Esophagus muscularis mucosa (tissue), 4 donors: ENCODE measurements around the gene SH3RF3. TPM values are rescaled to one million over a fixed set of nuclear protein-coding genes. Genes with fewer than 3 reads are reported as not detected.

Source experiments
- DNase-seq: peaks from one replicate; pipeline ENCODE4 v3.0.0-alpha.2; 2017; ENCODE audit errors: extremely low spot score
- H3K27ac ChIP-seq, 4 donors: fragments of 200-600 bp; sonication (generic); replicated peaks in 1 of 4; 1 replicate in 3 of 4; 2 replicates in 1 of 4; pipeline ENCODE4 v1.5.1; 2016 to 2019; ENCODE audit warnings: mild to moderate bottlenecking in 1 of 4
- H3K27me3 ChIP-seq, 4 donors: fragments of 200-600 bp; sonication (generic); one replicate each; pipeline versions ENCODE4 v1.5.1 to v1.6.0; 2016 to 2019
- H3K36me3 ChIP-seq, 4 donors: fragments of 200-600 bp; sonication (generic); one replicate each; pipeline ENCODE4 v1.5.1; 2016 to 2019
- H3K4me1 ChIP-seq, 4 donors: fragments of 200-600 bp; sonication (generic); one replicate each; pipeline ENCODE4 v1.5.1; 2016 to 2019
- H3K4me3 ChIP-seq, 4 donors: fragments of 200-600 bp; sonication (generic); 1 replicate in 2 of 4; 2 replicates in 2 of 4; pipeline ENCODE4 v1.5.1; 2016 to 2019; ENCODE audit warnings: mild to moderate bottlenecking in 4 of 4, moderate library complexity in 1 of 4
- H3K9me3 ChIP-seq, 4 donors: fragments of 200-600 bp; sonication (generic); 1 replicate in 3 of 4; 2 replicates in 1 of 4; pipeline ENCODE4 v1.5.1; 2016 to 2019
- EP300 ChIP-seq: sonication (generic); formaldehyde crosslinking; IDR thresholded peaks from one replicate; pipeline ENCODE4 v1.6.1; 2017; ENCODE audit warnings: antibody characterized with exemption
- POLR2A ChIP-seq: fragments of 450-650 bp; IDR thresholded peaks from one replicate; pipeline ENCODE4 v1.6.1; 2017; ENCODE audit warnings: antibody characterized with exemption, moderate library complexity, mild to moderate bottlenecking, low read depth
- POLR2AphosphoS5 ChIP-seq, 2 donors: sonication (generic); formaldehyde crosslinking; IDR thresholded peaks; one replicate each; pipeline ENCODE4 v1.6.1; 2017; ENCODE audit warnings: antibody characterized with exemption in 2 of 2
- WGBS: methylation state at CpG from one replicate; pipeline ENCODE4 v1.1.5; 2018; 5-methylcytosine and 5-hydroxymethylcytosine counted together
- intact Hi-C: fragments of 100-400 bp; cut with DNase I; formaldehyde crosslinking; loops from one replicate; pipeline ENCODE4 v1.15.1; 2023
- total RNA-seq, 4 donors: library from RNA; depleted of rRNA; stranded (reverse); fragments of >200 nt; gene quantifications; one replicate each; pipeline versions ENCODE4 v1.1.0 to v1.2.1, GENCODE V29; 2016
- TF ChIP-seq, protein P1 (sequence below), 3 experiments: fragments of 200-600 bp in 2 of 3; fragments of 450-650 bp in 1 of 3; sonication (generic) in 2 of 3; IDR thresholded peaks; one replicate each; pipeline ENCODE4 v1.5.1; 2017 to 2019; ENCODE audit warnings: antibody characterized with exemption in 3 of 3, mild to moderate bottlenecking in 2 of 3, moderate library complexity in 1 of 3

The SH3RF3 gene
- total RNA-seq, 4 donors from 2014 or later: 6.3 to 17.5 (median 11.3) TPM

DNA sequence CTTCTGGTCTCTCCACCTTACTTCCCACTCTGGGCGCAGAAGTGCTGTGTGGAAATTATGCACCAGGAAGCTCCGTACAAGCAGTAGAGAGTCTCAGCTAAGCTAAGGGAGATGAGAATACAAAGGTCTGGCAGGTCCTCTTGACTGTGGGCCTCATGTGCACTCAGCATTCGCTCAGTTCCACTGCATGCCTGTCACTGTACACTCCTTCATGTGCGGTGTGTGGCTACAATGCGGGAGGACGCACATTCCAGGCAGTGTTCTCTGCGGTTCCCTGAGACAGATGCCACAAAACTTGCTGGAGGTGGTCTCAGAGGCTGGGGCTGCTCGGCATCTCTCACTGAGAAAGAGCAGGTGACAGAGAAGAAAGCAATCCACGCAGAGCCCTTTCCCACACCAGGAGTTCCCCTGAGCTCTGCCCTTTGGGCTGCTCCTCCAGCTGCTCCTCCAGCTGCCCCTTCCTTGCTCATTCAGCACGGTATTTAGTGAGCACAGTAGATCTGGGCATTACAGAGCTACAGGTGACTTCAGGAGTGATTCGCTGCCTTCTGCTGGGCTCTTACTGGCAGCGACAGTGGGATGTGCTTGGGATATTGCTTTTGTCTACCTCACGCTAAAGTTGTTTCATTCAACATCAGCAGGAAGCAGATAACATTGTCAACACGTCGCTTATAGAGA is 176.6 kb downstream of the SH3RF3 start:
- DNase-seq: no peak
- TF ChIP-seq EP300 (no peak), POLR2AphosphoS5 (IDR thresholded peaks at IDR 0.05) (no peak)
- TF ChIP-seq, protein P1, sequence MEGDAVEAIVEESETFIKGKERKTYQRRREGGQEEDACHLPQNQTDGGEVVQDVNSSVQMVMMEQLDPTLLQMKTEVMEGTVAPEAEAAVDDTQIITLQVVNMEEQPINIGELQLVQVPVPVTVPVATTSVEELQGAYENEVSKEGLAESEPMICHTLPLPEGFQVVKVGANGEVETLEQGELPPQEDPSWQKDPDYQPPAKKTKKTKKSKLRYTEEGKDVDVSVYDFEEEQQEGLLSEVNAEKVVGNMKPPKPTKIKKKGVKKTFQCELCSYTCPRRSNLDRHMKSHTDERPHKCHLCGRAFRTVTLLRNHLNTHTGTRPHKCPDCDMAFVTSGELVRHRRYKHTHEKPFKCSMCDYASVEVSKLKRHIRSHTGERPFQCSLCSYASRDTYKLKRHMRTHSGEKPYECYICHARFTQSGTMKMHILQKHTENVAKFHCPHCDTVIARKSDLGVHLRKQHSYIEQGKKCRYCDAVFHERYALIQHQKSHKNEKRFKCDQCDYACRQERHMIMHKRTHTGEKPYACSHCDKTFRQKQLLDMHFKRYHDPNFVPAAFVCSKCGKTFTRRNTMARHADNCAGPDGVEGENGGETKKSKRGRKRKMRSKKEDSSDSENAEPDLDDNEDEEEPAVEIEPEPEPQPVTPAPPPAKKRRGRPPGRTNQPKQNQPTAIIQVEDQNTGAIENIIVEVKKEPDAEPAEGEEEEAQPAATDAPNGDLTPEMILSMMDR (IDR thresholded peaks at IDR 0.05): no peak
- Histone ChIP-seq H3K4me3 (no peak overlapping the region), H3K9me3 (no peaks in the 10 kb centered on the region), H3K36me3 (no peaks in the 10 kb centered on the region), H3K27me3 (no peaks in the 10 kb centered on the region), H3K4me1 (peaks cover 0 to 4% (median 0%) of the 10 kb centered on the region in 4 donors), H3K27ac (no peak overlapping the region)
- WGBS: 87% methylated on average over 11 of the region's 15 CpGs
- intact Hi-C loops: no loop called here

DNA sequence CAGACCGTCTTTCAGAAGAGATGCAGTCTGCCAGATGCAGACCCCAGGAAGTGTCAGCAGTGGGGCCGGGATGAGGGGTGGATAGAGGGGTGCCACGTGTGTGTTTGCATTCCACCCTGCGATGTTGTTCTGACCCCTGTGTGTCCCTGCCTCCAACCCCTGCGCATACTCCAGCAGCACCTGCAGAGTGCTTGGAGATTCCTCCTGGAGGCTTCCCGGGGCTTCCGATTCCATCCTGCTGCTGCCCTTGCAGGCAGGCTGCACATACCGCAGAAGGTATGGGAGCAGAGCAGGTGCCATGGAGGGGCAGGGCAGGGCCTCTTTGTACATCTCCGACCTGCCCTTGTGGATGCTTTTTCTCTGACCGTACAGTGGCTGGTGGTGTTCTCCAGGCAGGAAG is 177.2 kb downstream of the SH3RF3 start:
- Histone ChIP-seq H3K27ac (no peak overlapping the region), H3K4me3 (no peak overlapping the region), H3K9me3 (no peaks in the 10 kb centered on the region), H3K36me3 (no peaks in the 10 kb centered on the region), H3K4me1 (no peaks in the 10 kb centered on the region), H3K27me3 (no peaks in the 10 kb centered on the region)
- TF ChIP-seq EP300 (no peak), POLR2AphosphoS5 (IDR thresholded peaks at IDR 0.05) (no peak), POLR2A (no peak)
- TF ChIP-seq, protein P1 (IDR thresholded peaks at IDR 0.05): no peak
- no peak for DNase-seq
- intact Hi-C loops: no loop called here
- WGBS: 73% methylated on average over 5 of the region's 10 CpGs

DNA sequence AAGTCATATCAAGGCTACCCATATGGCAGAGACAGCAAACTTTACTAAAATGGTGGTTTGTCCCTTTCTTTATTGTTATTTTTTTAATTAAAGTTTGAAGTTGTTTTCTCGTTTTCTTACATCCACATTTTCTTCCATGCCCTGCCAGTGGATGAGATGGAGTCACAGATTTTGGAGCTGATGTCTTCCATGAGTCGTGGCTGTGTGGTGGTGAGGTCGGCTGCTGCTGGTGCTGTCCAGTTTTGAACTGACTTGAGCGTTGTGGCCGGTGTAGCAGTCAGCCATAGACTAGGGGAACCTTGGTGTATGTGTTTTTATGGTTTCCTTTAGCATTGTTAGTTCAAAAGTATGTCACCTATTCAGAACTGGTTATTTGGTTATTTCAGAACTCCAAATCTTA is 182.8 kb downstream of the SH3RF3 start:
- no peak overlapping the region for H3K27ac ChIP-seq
- 89% methylated on average over 5 of the region's 5 CpGs for WGBS
- no peak for DNase-seq
- TF ChIP-seq POLR2AphosphoS5 (IDR thresholded peaks at IDR 0.05) (no peak), EP300 (no peak), POLR2A (no peak)
- TF ChIP-seq, protein P1 (IDR thresholded peaks at IDR 0.05): no peak
- intact Hi-C loops: no loop called here
- no peaks in the 10 kb centered on the region for H3K27me3 ChIP-seq
- no peak overlapping the region for H3K4me3 ChIP-seq
- H3K9me3 ChIP-seq: no peaks in the 10 kb centered on the region
- H3K4me1 ChIP-seq: no peaks in the 10 kb centered on the region
- no peaks in the 10 kb centered on the region for H3K36me3 ChIP-seq

DNA sequence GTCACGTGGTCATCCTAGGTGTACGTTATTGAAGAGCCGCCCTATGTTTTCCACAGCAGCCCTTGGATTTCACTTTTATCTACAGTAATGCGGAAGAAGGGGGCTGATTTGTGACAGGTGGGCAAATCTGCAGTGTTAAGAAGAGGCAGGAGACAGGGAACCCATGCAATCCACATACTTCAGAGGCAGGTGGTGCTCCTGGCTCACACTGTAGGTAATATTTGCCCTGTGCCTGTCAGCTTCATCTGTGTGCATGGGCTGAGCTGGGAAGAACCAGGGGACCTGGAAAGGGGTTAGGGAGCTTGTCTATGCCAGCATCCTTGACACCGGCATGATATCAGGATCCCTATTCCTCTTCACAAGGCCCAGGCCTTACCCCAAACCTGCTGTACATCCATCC is 183.9 kb downstream of the SH3RF3 start:
- Histone ChIP-seq H3K36me3 (no peaks in the 10 kb centered on the region), H3K27me3 (no peaks in the 10 kb centered on the region), H3K9me3 (no peaks in the 10 kb centered on the region), H3K4me3 (no peak overlapping the region), H3K4me1 (peaks cover 8 to 10% (median 9%) of the 10 kb centered on the region in 4 donors), H3K27ac (no peak overlapping the region)
- no peak for DNase-seq
- intact Hi-C loops: no loop called here
- TF ChIP-seq POLR2A (no peak), POLR2AphosphoS5 (IDR thresholded peaks at IDR 0.05) (no peak), EP300 (no peak)
- TF ChIP-seq, protein P1 (IDR thresholded peaks at IDR 0.05): no peak
- WGBS: 98% methylated on average over 5 of the region's 5 CpGs

DNA sequence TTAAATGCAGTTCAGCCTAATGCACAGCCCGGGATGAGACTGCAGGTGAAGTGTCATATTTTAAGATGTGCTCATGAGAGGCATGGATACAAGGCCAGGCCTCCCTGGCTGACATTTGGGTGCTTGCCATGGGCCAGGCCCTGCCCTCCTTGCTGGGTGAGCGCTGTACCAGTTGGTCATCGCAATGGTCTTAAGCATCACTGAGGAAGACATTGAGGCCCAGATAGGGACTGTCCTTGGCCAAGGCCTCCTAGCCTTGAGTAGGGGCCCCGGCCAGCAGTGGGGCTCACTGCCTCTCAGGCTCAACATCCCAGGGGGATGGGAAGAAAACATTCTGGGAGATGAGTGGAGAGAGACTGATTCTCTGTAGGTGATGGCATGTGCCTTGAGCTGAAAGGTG is 184.3 kb downstream of the SH3RF3 start:
- Histone ChIP-seq H3K36me3 (no peaks in the 10 kb centered on the region), H3K27ac (no peak overlapping the region), H3K27me3 (no peaks in the 10 kb centered on the region), H3K4me1 (peaks cover 12 to 14% (median 13%) of the 10 kb centered on the region in 4 donors), H3K4me3 (no peak overlapping the region), H3K9me3 (no peaks in the 10 kb centered on the region)
- intact Hi-C loops: no loop called here
- TF ChIP-seq POLR2A (no peak), EP300 (no peak), POLR2AphosphoS5 (IDR thresholded peaks at IDR 0.05) (no peak)
- TF ChIP-seq, protein P1 (IDR thresholded peaks at IDR 0.05): no peak
- 97% methylated on average over 4 of the region's 4 CpGs for WGBS
- no peak for DNase-seq
